IPS-20b (cell line): ENCODE measurements around the gene ROCK2.
A peak's percentile ranks its signal among the peaks of the same experiment; 100 is the strongest.

Experiments
- H3K27ac ChIP-seq: one replicate; pipeline ENCODE4 v1.5.1; 2013; ENCODE audit warnings: low read length
- H3K27me3 ChIP-seq: 2 replicates; pipeline ENCODE4 v1.6.1; 2013; ENCODE audit warnings: mild to moderate bottlenecking, low read length, inconsistent platforms; ENCODE audit not compliant: insufficient read depth
- H3K36me3 ChIP-seq: 2 replicates; pipeline ENCODE4 v1.6.1; 2013; ENCODE audit warnings: low read depth, mild to moderate bottlenecking, inconsistent platforms, low read length, moderate library complexity; ENCODE audit not compliant: insufficient read depth
- H3K4me1 ChIP-seq: 2 replicates; pipeline ENCODE4 v1.6.1; 2013; ENCODE audit warnings: mild to moderate bottlenecking, control low read depth, inconsistent platforms, low read length, moderate library complexity; ENCODE audit not compliant: insufficient read depth
- H3K4me3 ChIP-seq: 2 replicates; pipeline ENCODE4 v1.5.1; 2013; ENCODE audit warnings: mild to moderate bottlenecking, low read length, inconsistent platforms
- H3K9ac ChIP-seq: 2 replicates; pipeline ENCODE4 v1.6.1; 2013; ENCODE audit warnings: low read depth, mild to moderate bottlenecking, inconsistent platforms, low read length, moderate library complexity
- H3K9me3 ChIP-seq: 2 replicates; pipeline ENCODE4 v1.6.1; 2013; ENCODE audit warnings: mild to moderate bottlenecking, low read depth, low read length, inconsistent platforms; ENCODE audit not compliant: insufficient read depth

Gene ROCK2

GRCh38 chr2:11163439-11164317, 180.8 kb downstream of the ROCK2 start:
- no peak overlapping the region for H3K9ac ChIP-seq
- H3K4me1 ChIP-seq = no peaks in the 10 kb centered on the region
- H3K4me3 ChIP-seq = no peak overlapping the region
- no peaks in the 10 kb centered on the region for H3K36me3 ChIP-seq
- H3K9me3 ChIP-seq = no peaks in the 10 kb centered on the region
- H3K27me3 ChIP-seq = no peaks in the 10 kb centered on the region
- no peak overlapping the region for H3K27ac ChIP-seq

GRCh38 chr2:11161747-11162146, 182.7 kb downstream of the ROCK2 start:
- Histone ChIP-seq H3K9ac (no peak overlapping the region), H3K4me1 (no peaks in the 10 kb centered on the region), H3K4me3 (no peak overlapping the region), H3K9me3 (no peaks in the 10 kb centered on the region), H3K27ac (no peak overlapping the region), H3K27me3 (peaks cover 3% of the 10 kb centered on the region; the same call in 1 of the 2 replicates), H3K36me3 (no peaks in the 10 kb centered on the region)

- H3K27me3 ChIP-seq = peaks cover 11% of the 10 kb centered on the region
- H3K4me1 ChIP-seq = no peaks in the 10 kb centered on the region
- no peak overlapping the region for H3K27ac ChIP-seq
- H3K4me3 ChIP-seq = no peak overlapping the region
- no peaks in the 10 kb centered on the region for H3K9me3 ChIP-seq
- H3K9ac ChIP-seq = no peak overlapping the region
- no peaks in the 10 kb centered on the region for H3K36me3 ChIP-seq
These were observed 183.5 kb downstream of the ROCK2 start for GRCh38 chr2:11160731-11161455.

GRCh38 chr2:11160256-11160655, 184.2 kb downstream of the ROCK2 start:
- Histone ChIP-seq H3K4me1 (no peaks in the 10 kb centered on the region), H3K36me3 (no peaks in the 10 kb centered on the region), H3K9ac (no peak overlapping the region), H3K9me3 (no peaks in the 10 kb centered on the region), H3K27me3 (peaks cover 14% of the 10 kb centered on the region), H3K27ac (no peak overlapping the region), H3K4me3 (no peak overlapping the region)

GRCh38 chr2:11159574-11160170, 184.8 kb downstream of the ROCK2 start:
- Histone ChIP-seq H3K4me3 (no peak overlapping the region), H3K27me3 (peaks cover 15% of the 10 kb centered on the region), H3K27ac (no peak overlapping the region), H3K9ac (no peak overlapping the region), H3K9me3 (no peaks in the 10 kb centered on the region), H3K36me3 (no peaks in the 10 kb centered on the region), H3K4me1 (no peaks in the 10 kb centered on the region; the same call in 1 of the 2 replicates)

GRCh38 chr2:11158916-11159573, 185.4 kb downstream of the ROCK2 start:
- Histone ChIP-seq H3K9ac (no peak overlapping the region), H3K4me1 (peaks cover 5% of the 10 kb centered on the region), H3K27ac (no peak overlapping the region), H3K36me3 (no peaks in the 10 kb centered on the region), H3K27me3 (peaks cover 21% of the 10 kb centered on the region), H3K9me3 (no peaks in the 10 kb centered on the region), H3K4me3 (no peak overlapping the region)

GRCh38 chr2:11157731-11158130, 186.7 kb downstream of the ROCK2 start:
- Histone ChIP-seq H3K4me1 (peaks cover 5% of the 10 kb centered on the region), H3K27ac (no peak overlapping the region), H3K36me3 (no peaks in the 10 kb centered on the region)

GRCh38 chr2:11157296-11157695, 187.1 kb downstream of the ROCK2 start:
- Histone ChIP-seq H3K27me3 (peaks cover 36% of the 10 kb centered on the region), H3K36me3 (no peaks in the 10 kb centered on the region), H3K27ac (no peak overlapping the region), H3K9me3 (no peaks in the 10 kb centered on the region), H3K4me1 (peaks cover 5% of the 10 kb centered on the region), H3K9ac (no peak overlapping the region), H3K4me3 (no peak overlapping the region)

More at GRCh38 chr2:11157731-11158130, 186.7 kb downstream of the ROCK2 start:
- Histone ChIP-seq H3K4me3 (no peak overlapping the region), H3K27me3 (peaks cover 31% of the 10 kb centered on the region), H3K9me3 (no peaks in the 10 kb centered on the region), H3K9ac (no peak overlapping the region)

- Histone ChIP-seq H3K27ac (no peak overlapping the region), H3K4me3 (no peak overlapping the region), H3K9me3 (no peaks in the 10 kb centered on the region), H3K4me1 (peaks cover 5% of the 10 kb centered on the region), H3K36me3 (no peaks in the 10 kb centered on the region), H3K9ac (no peak overlapping the region), H3K27me3 (peaks cover 36% of the 10 kb centered on the region)
These were observed 187.9 kb downstream of the ROCK2 start for GRCh38 chr2:11156396-11157075.

GRCh38 chr2:11155381-11156035, 188.9 kb downstream of the ROCK2 start, which contains the start of gene SLC66A3:
TSS of gene SLC66A3 (plus strand) at chr2:11155467. CDS start at chr2:11155547, 80 bp downstream.
- no peaks in the 10 kb centered on the region for H3K9me3 ChIP-seq
- H3K27ac ChIP-seq = no peak within 1 kb of the TSS
- peaks cover 5% of the 10 kb centered on the region for H3K4me1 ChIP-seq
- no peaks in the 10 kb centered on the region for H3K36me3 ChIP-seq
- H3K27me3 ChIP-seq = peaks cover 36% of the 10 kb centered on the region
- peak within 1 kb of the TSS; percentile 78 for H3K4me3 ChIP-seq
- H3K9ac ChIP-seq = peak within 1 kb of the TSS; percentile 70
